Measurements from ENCODE around the gene RXYLT1.
"Not testable (repeated sequence)": the region's sequence is repeated elsewhere in the genome, so short reads cannot be mapped to it uniquely, and the experiment has no call there.

RXYLT1 gene

GRCh38 chr12:63802012-63802608, 22.4 kb downstream of the RXYLT1 start:
- no peak for DNase-seq (ENCODE audit: low read depth)

GRCh38 chr12:63804746-63805145, 25.0 kb downstream of the RXYLT1 start:
- DNase-seq (ENCODE audit: low read depth): no peak

- DNase-seq (ENCODE audit: low read depth): no peak
These were observed 26.3 kb downstream of the RXYLT1 start for GRCh38 chr12:63805704-63806672.

- DNase-seq (ENCODE audit: low read depth): no peak
These were observed 28.9 kb downstream of the RXYLT1 start for GRCh38 chr12:63808631-63809030.

- no peak for DNase-seq (ENCODE audit: low read depth)
These were observed 29.9 kb downstream of the RXYLT1 start for GRCh38 chr12:63809566-63809965.

- DNase-seq (ENCODE audit: low read depth): no peak
These were observed 31.6 kb downstream of the RXYLT1 start for GRCh38 chr12:63811334-63811733.

GRCh38 chr12:63811755-63812154, 32.0 kb downstream of the RXYLT1 start:
- no peak for DNase-seq (ENCODE audit: low read depth)

- no peak for DNase-seq (ENCODE audit: low read depth)
These were observed 34.5 kb downstream of the RXYLT1 start for GRCh38 chr12:63814146-63814772.

- DNase-seq (ENCODE audit: low read depth): no peak
These were observed 35.8 kb downstream of the RXYLT1 start for GRCh38 chr12:63815482-63815852.

GRCh38 chr12:63816031-63816430, 36.3 kb downstream of the RXYLT1 start:
- DNase-seq (ENCODE audit: low read depth): no peak

GRCh38 chr12:63820427-63820826, 40.7 kb downstream of the RXYLT1 start:
- DNase-seq (ENCODE audit: low read depth): no peak

- no peak for DNase-seq (ENCODE audit: low read depth)
These were observed 42.1 kb downstream of the RXYLT1 start for GRCh38 chr12:63821781-63822251.

- no peak for DNase-seq (ENCODE audit: low read depth)
These were observed 42.6 kb downstream of the RXYLT1 start for GRCh38 chr12:63822352-63822751.

- DNase-seq (ENCODE audit: low read depth): no peak
These were observed 43.3 kb downstream of the RXYLT1 start for GRCh38 chr12:63823040-63823439.

GRCh38 chr12:63826006-63826585, 46.4 kb downstream of the RXYLT1 start:
- DNase-seq (ENCODE audit: low read depth): no peak

- no peak for DNase-seq (ENCODE audit: low read depth)
These were observed 49.2 kb downstream of the RXYLT1 start for GRCh38 chr12:63828867-63829266.

GRCh38 chr12:63836046-63836445, 56.3 kb downstream of the RXYLT1 start:
- DNase-seq (ENCODE audit: low read depth): no peak

GRCh38 chr12:63836936-63837335, 57.2 kb downstream of the RXYLT1 start:
- DNase-seq (ENCODE audit: low read depth): no peak

GRCh38 chr12:63838411-63838810, 58.7 kb downstream of the RXYLT1 start:
- DNase-seq (ENCODE audit: low read depth): no peak

- DNase-seq (ENCODE audit: low read depth): no peak
These were observed 61.3 kb downstream of the RXYLT1 start for GRCh38 chr12:63841011-63841410.

GRCh38 chr12:63841571-63841970, 61.9 kb downstream of the RXYLT1 start:
- no peak for DNase-seq (ENCODE audit: low read depth)

- DNase-seq (ENCODE audit: low read depth): not testable (repeated sequence)
These were observed 63.0 kb downstream of the RXYLT1 start for GRCh38 chr12:63842750-63843149.

Data from activated T-helper 9 cell treated with anti-CD3 and anti-CD28 coated beads, Interleukin-2, amount 50 U/mL, for 16 hours (primary cell).